ENCODE data around the gene KIAA0586.
A peak's percentile ranks its signal among the peaks of the same experiment; 100 is the strongest.
"Not testable (repeated sequence)": the region's sequence is repeated elsewhere in the genome, so short reads cannot be mapped to it uniquely, and the experiment has no call there.

KIAA0586 gene

DNA sequence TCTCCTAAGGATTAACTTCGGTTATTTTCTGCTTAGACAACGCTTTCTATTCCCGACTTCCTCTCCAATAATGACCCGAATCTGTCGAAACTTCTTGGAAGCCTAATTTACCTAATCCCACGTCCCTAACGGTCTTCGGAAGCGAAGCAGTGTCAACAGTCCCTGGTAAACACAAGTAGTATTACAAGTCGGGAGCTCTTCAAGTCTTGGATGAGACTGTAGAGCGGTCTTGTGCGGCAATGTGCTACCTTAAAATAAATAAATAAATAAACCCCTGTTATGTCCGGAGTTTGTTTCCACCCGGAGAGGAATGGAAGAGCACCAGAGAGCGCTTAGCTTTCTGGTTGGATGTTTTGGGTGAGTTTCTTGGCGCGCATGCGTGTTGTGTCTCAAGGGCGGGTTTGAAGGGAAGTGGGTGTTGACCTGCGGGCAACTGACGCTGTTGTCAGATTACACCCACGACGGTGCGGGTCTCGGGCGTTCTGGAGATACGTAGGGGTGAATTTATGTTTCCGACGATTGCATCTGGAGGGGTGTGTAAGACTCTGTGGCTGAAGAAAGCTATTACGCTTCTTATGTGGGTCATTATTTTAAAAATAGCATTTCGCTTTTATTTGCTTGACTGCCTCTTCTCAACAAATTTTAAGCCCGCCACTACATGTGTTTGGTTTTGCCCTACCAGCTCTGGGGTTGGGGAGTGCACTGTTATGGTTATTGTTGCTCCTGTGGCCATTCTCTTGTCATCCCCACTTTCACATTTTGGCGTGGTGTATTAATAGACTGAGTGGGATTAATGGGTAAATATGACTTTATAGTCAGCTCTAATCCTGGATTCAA is at the start of gene KIAA0586, which contains the start of gene TIMM9:
Gene KIAA0586, plus strand, starts transcription at position 439 of the 837 bp plus-strand sequence. CDS start 546 bp downstream, outside the sequence.
Gene TIMM9, minus strand, starts transcription at position 251 of the 837 bp plus-strand sequence. CDS start 15,586 bp downstream, outside the sequence.
- ATAC-seq (peak; percentile 87), DNase-seq (peak; percentile 95)

DNA sequence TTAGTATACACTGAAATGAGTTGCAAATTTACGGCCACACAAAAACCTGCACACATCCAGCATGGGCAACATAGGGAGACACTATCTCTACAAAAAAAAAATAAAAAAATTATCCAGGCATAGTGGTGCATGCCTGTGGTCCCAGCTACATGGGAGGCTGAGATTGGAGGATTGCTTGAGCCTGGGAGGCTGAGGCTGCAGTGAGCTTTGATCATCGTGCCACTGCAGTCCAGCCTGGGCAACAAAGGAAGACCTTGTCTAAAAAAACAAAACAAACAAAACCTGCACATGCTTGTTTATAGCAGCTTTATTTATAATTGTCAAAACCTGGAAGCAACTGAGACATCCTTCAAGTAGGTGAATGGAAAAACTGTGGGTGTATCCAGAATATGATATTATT is 36.7 kb upstream of the KIAA0586 start:
- ATAC-seq, result no peak

DNA sequence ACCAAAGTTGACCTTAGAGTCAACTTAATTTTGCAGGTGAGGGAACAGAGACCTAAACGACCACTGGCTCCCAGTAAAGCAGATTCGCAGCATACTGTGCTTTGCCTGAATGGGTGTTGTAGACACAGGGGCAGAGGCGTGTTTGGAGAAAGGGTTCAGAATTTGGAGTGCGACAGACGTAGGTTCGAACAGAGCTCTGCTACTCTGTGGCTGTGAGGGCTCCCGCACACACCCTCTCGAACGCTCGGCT is 32.0 kb upstream of the KIAA0586 start:
- DNase-seq, result no peak
- no peak for ATAC-seq

More for the DNA sequence above, 36.7 kb upstream of the KIAA0586 start:
- DNase-seq, result no peak

DNA sequence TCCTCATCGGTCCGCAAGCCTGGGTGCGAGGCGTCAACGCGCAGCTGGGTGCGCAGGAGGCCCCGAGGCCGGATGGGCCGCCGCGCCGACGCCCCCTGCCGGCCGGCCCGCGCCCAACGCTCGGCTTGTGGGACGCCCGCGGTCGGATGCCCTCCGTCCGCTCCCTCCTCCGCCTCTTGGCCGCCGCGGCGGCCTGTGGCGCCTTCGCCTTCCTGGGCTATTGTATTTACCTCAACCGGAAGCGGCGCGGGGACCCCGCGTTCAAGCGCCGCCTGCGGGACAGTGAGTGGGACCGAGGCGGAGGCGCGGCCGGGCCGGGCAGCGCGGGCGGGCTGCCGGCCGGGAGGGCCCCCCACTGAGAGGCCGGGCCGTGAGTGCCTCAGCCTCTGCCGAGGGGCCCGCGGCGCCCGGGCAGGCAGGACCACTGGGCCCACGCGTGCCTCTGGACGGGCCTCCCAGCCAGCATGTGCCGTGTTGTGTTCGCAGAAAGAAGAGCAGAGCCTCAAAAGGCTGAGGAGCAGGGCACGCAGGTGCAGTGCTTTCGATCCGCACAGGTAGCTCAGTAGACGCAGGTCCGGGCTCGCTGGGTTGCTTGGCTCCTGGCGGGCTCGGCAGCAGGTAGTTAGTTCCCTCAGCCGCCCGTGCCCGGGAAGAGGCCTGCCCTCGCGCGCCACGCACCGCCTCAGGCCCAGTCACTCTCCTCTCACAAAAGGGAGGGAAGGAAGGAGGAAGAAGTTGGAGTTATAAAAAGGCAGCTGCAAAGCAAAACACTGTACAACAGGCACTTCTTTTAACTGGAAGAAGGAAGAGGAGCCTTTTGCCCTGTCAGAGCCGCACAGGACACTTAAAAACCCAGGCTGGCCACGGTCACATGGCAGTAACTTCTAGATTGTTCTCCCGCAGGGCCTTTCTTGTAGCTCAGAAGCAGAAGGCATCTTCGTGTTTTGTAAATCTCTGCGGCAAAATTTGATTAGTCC is 31.4 kb upstream of the KIAA0586 start, which contains the start of gene TOMM20L:
Gene TOMM20L, plus strand, starts transcription at position 119 of the 977 bp plus-strand sequence. Its CDS starts 28 bp downstream, at position 147.
- DNase-seq (peak; percentile 81), ATAC-seq (peak; percentile 93)

DNA sequence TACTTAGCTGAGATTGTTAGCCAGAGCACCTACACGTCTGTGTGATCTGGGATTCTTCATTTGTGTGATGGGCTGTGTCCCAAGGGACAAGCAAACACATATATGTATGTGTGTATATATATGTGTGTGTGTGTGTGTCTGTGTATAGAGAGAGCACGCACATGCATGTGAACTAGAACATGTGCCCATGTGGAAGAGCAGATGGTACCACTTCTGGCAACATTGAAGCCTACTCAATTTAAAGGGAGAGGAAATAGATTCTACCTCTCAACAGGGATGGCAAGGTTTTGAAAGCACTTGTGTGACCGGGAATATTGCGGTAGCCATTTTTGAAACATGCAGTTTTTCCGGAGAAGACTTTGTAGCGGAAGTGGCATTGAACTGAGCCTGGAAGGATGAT is 30.4 kb upstream of the KIAA0586 start:
- DNase-seq (no peak), ATAC-seq (no peak)

DNA sequence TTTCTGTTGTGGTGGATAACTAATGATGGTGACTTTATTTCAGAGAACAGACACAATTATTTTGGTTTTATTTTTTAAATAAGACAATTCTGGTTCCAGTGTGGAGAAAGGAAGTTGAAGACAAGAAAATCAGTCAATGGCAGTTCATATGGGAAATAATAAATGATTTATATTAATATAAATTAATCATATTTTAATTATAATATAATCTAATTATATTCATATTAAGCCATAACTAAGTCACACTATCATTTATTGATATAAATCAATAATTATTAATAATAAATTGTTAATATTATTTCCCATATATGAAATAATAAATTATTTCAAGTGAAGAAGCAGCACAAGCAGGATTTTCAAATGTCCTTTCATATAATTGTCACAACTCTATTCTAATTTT is 29.0 kb upstream of the KIAA0586 start:
- DNase-seq (no peak), ATAC-seq (no peak)

DNA sequence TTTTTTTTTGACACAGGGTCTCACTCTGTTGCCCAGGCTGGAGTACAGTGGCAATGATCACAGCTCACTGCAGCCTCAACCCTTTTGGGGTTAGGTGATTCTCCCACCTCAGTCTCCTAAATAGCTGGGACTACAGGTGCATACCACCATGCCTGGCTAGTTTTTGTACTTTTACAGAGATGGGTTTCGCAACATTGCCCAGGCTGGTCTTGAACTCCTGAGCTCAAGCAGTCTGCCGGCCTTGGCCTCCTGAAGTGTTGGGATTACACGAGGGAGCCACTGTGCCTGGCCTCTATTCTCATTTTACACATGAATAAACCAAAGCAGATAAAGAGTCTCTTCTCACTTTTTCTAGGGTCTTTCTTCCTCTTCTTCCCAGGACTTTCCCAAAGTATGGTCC is 28.6 kb upstream of the KIAA0586 start:
- ATAC-seq, result no peak
- no peak for DNase-seq

DNA sequence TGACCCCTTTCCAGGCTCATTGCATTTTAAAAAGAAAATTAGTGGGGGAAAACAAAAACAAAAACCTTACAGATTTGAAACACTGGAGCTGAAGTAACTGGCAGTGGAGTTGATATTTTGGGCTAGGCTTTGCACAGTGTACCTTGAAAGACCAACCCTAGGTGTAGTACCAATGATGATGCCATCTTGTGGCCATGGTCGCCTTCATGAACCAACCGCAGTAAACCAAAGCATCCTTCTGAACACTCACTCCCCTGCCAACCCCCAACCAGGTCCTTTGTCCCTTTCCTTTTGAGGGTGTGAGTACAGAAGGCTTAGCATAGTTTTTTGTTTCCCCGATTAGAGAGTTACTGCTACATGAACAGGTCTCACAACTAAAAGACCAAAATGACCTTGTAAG is 25.9 kb upstream of the KIAA0586 start:
- no peak for ATAC-seq
- DNase-seq, result no peak

DNA sequence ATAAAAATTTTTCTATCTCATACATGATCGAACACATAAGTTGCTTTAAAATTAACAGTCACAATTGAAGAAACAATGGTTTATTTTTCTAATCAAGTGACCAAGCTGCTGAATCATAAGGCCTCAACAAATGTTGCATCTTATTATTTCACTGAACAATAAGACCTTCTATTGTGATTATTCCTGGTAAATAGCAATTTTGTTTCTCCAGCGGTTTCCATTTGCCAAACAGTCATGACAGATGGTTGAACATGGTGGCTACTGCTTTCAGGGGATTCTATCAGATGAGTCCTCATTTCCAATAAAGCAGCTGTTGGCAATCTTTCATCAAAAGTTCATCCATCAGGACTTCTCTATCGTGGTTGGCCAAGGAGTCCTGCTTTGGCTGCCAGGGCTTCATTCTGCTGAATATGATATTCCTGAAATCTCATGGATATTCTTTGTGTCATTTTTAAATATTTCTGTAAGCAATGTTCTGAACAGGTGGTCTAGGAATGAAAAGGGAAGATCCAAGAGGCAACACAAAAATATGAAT is 18.8 kb upstream of the KIAA0586 start:
- ATAC-seq, result no peak

DNA sequence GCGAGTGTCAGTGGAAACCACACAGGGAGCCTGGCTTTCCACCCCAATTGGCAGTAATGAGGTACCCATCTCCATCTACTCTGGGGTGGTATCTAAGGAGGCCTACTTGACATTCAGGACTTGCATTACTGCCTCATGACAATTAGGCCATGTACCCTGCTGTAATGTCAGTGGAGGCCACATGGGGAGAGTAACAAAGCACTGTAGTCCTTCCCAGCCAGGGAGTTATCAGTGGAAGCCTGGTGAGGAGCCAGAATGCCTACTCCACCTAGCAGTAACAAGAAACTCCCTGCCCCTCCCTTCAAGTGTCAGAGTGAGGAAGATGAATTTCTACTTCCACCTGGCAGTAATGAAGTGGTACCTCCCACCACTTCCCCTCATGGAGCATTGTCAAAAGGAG is 12.7 kb upstream of the KIAA0586 start:
- DNase-seq (no peak), ATAC-seq (peak; percentile 52)

More for the DNA sequence above, 18.8 kb upstream of the KIAA0586 start:
- DNase-seq, result no peak

DNA sequence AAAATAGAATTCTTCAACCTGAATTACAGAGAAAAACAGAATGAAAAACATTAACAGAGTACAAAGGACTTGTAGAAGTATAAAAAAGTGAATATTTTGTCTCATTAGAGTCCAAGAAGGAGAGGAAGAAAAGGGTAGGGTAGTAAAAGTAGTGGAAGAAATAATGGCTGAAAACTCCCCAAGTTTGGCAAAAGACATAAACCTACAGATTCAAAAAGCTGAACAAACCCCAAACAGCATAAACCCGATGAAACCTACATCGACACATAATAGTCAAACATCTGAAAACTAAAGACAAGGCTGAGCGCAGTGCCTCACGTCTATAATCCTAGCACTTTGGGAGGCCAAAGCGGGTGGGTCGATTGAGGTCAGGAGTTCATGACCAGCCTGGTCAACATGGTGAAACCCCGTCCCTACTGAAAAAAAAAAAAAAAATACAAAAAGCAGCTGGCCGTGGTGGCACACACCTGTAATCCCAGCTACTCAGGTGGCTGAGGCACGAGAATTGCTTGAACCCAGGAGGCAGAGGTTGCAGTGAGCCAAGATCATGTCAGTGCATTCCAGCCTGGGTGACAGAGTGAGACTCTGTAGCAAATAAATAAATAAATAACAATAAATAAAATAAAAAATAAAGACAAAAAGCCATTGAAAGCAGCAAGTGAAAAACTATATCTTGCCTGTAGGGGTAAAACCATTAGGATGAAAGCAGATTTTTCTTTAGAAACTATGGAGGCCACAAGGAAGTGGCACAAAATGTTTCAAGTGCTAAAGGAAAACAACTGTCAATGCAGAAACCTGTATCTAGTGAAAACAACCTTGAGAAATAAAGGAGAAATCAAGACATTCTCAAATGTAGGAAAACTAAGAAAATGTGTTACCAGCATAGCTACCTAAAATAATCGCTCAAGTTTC is 11.6 kb upstream of the KIAA0586 start:
- ATAC-seq, result no peak
- DNase-seq, result no peak

DNA sequence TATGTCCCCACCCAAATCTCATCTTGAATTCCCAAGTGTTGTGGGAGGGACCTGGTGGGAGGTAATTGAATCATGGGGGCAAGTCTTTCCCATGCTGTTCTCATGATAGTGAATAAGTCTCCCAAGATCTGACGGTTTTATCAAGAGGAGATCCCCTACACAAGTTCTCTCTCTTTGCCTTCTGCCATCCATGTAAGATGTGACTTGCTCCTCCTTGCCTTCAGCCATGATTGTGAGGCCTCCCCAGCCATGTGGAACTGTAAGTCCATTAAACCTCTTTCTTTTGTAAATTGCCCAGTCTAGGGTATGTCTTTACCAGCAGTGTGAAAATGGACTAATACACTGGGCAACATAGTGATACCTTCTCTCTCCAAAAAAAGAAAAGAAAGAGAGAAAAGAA is 10.6 kb upstream of the KIAA0586 start:
- not testable (repeated sequence) for ATAC-seq, DNase-seq

DNA sequence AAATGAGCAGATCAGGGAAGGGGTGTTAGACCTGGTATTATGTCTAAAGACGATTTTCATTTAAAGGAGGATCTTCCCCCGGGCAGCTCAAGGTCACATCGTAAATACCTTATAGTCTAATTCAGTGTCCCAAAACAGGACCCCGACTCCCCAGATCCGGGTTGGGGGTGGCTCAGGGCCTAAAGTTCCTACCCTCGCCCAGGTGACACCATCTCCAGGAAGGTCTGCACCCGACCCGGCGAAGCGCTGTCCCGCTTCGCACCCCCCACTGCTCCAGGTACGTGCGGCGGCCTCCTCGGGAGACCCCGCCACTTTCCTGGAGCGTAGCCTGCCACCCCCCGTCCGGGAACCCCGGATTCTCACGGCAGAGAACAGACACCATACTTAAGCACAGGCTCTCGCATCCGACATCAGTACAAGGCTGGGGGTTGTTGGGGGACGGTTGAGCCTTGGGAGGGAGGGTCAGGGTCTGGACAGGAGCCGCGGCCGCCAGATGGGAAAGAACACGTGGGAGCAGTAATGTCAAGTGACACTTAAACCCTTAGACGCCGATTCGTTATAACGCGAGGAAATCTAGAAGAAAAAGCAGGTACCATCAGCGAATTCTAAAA is 744 bp upstream of the KIAA0586 start:
- ATAC-seq, result peak; percentile 58
- peak; percentile 66 for DNase-seq

DNA sequence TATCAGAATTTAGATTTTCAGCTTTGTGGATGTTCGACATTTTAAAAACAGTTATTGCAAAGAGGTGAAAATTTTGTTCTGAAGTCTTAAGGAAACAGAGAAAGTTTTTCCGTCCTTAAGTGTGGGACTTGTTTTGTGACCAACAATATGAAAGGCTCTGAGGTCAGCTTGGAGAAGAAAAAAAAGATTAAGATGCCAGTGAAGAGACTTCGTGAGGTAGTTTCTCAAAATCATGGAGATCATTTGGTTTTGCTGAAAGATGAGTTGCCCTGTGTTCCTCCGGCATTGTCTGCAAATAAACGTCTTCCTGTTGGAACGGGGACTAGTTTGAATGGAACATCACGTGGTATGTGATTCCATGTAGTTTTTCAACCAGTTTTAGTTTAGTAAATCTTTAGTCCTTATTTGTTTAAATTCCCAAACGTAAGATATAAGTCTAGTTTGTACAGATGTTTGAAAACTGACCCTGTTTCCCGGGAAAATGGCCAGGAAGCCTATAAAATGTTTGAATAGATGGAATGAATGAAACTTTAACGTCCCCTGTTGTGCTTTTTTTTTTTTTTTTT is 682 bp downstream of the KIAA0586 start:
- no peak for ATAC-seq

DNA sequence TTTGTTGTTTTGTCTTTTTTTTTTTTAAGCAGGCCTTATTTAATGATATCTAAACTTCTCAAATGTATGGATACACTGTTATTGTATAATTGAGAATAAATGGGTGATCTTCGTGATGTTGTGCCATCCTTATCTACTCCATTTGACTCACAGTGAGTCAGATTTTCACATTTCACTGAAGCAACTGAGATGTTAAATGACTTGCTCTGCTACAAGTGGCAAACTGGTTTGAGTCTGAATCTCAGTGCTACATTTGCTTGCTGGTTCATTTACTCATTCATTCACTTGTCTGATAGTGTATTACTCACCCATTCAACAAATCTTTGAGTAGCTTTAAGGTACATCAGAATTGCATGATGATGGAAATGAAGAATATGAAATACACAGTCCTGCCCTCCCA is 2.6 kb downstream of the KIAA0586 start:
- peak; percentile 63 for ATAC-seq
- DNase-seq, result no peak

More for the DNA sequence above, 682 bp downstream of the KIAA0586 start:
- DNase-seq, result peak; percentile 12

DNA sequence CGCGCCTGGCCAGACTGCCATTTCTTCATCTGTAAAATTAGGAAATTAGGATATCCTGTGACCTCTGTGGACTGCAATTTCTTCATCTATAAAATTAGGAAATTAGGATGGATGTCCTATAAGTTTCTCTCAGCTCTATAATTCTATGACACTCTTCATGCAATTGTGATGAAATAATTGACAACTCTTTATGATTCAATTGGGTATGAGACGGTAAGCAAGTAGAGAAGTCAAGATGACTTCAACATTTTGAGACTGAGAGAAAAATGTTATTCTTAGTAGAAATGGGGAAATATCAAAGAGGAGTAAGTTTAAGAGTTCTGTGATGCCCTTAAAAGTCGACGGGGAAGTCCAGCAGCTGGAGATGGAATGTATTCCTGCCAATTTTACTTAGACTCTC is 12.0 kb downstream of the KIAA0586 start:
- no peak for ATAC-seq

DNA sequence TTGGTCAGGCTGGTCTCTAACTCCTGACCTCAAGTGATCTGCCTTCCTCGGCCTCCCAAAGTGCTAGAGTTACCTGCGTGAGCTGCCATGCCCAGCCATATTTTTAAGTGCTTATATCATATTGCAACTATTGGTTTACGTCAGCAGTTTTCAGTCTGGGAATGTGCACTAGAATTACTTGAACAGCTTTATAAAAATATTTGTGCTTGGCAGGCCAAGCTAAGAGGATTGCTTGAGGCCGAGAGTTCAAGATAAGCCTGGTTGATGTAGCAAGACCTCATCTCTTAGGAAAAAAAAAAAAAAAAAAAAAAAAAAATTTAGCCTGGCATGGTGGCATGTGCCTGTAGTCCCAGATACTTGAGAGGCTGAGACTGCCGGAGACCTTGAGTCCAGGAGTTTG is 17.1 kb downstream of the KIAA0586 start:
- no peak for ATAC-seq
- DNase-seq, result no peak

More for the DNA sequence above, 12.0 kb downstream of the KIAA0586 start:
- no peak for DNase-seq

DNA sequence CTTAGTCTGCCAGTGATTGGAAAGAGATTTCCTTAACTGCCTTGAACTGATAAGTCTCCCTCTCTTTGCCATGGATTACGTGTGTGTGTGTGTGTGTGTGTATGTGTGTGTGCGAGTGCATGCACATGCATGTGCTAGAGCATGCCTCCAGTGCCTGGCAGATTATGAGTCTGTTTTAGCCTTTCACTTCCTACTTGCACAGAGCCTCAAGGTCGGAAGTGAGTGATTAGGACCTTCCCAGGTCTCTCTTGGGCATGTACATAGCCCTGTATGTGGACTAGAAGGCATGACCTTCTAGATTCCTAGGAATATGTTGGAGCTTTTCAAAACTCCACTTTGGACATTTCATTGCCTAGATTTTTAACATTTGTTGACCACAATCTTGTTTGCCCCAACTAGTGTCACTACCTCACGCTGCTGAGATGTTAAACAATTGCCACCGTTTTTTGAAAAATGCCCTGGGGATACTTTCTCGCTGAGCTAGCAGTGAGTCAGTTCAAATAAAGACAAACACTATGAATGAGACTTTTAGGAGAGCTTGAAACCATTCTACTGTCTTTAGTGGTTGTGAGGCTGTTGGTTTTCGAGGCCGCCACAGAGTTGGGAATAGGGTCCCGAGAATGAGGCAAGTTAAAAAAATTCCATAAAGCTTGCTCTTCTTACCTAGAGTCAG is 28.2 kb downstream of the KIAA0586 start:
- DNase-seq, result no peak
- no peak for ATAC-seq

DNA sequence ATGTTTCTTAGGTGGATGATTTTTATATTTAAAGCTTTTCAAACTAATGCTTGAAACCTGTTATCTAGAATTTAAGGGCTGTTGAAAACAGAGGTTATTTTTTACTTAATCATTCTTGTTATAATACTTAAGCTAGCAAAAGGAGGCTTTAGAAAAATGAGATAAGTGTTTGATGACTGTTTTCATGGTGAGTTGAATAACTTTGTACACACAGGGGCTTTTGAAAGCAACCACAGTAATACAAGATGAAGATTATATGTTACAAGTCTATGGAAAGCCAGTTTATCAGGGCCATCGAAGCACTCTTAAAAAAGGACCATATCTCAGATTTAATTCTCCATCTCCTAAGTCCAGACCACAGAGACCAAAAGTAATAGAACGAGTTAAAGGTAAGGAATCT is 33.3 kb downstream of the KIAA0586 start:
- ATAC-seq (no peak), DNase-seq (no peak)

DNA sequence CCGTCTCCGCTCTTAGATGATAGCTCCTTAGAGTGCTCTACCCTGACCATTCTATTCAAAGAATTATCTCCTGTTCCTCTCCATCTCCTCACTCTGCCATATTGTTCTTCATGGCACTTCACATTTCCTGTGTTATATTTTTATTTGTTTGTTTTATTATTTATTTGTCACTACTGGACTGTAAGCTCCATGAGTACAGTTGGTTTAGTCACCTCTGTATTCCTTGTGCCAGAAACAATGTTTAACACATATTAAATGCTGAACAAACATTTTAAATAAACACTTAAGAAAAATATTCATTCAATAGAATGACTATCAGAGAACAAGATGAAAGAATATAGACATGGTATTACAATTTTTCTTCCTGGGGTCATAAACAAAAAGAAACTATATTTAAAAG is 35.6 kb downstream of the KIAA0586 start:
- no peak for DNase-seq
- no peak for ATAC-seq

Data from stimulated activated naive CD8-positive, alpha-beta T cell treated with anti-CD3 and anti-CD28 coated beads, Interleukin-15, Interleukin-2, amounts not matched to agents 100 U/mL and 50 U/mL, for 24 hours (primary cell).